BE2C (cell line): Measurements from ENCODE around the gene FBP1.

Experiments
- DNase-seq: peaks from one replicate; pipeline ENCODE4 v3.0.0-alpha.2; 2020
- H3K27me3 ChIP-seq: fragments of 250-450 bp; sonication (Bioruptor Pico); 2 replicates; pipeline ENCODE4 v1.5.1; 2020; ENCODE audit warnings: mild to moderate bottlenecking
- H3K36me3 ChIP-seq: fragments of 250-450 bp; sonication (Bioruptor Pico); 2 replicates; pipeline ENCODE4 v1.5.1; 2020; ENCODE audit warnings: mild to moderate bottlenecking
- H3K4me1 ChIP-seq: fragments of 250-450 bp; sonication (Bioruptor Pico); 2 replicates; pipeline ENCODE4 v1.5.1; 2020
- H3K4me3 ChIP-seq: 2 replicates; pipeline ENCODE4 v1.5.1; 2011; ENCODE audit warnings: low read depth, low read length
- H3K9me3 ChIP-seq: fragments of 250-450 bp; sonication (Bioruptor Pico); 2 replicates; pipeline ENCODE4 v1.5.1; 2020
- TF ChIP-seq, protein P1 (sequence below): IDR thresholded peaks from 2 replicates; pipeline ENCODE4 v1.5.1; 2012; ENCODE audit warnings: mild to moderate bottlenecking, low read depth, low read length

Gene FBP1

GRCh38 chr9:94630833-94631232 is 8.5 kb downstream of the FBP1 start:
- no peaks in the 10 kb centered on the region for H3K36me3 ChIP-seq
- peaks cover 7% of the 10 kb centered on the region; the same call in 1 of the 2 replicates for H3K4me1 ChIP-seq
- no peak for DNase-seq
- no peaks in the 10 kb centered on the region for H3K27me3 ChIP-seq
- no peaks in the 10 kb centered on the region for H3K9me3 ChIP-seq
- no peak overlapping the region for H3K4me3 ChIP-seq
- TF ChIP-seq, protein P1, sequence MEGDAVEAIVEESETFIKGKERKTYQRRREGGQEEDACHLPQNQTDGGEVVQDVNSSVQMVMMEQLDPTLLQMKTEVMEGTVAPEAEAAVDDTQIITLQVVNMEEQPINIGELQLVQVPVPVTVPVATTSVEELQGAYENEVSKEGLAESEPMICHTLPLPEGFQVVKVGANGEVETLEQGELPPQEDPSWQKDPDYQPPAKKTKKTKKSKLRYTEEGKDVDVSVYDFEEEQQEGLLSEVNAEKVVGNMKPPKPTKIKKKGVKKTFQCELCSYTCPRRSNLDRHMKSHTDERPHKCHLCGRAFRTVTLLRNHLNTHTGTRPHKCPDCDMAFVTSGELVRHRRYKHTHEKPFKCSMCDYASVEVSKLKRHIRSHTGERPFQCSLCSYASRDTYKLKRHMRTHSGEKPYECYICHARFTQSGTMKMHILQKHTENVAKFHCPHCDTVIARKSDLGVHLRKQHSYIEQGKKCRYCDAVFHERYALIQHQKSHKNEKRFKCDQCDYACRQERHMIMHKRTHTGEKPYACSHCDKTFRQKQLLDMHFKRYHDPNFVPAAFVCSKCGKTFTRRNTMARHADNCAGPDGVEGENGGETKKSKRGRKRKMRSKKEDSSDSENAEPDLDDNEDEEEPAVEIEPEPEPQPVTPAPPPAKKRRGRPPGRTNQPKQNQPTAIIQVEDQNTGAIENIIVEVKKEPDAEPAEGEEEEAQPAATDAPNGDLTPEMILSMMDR: no peak

DNA sequence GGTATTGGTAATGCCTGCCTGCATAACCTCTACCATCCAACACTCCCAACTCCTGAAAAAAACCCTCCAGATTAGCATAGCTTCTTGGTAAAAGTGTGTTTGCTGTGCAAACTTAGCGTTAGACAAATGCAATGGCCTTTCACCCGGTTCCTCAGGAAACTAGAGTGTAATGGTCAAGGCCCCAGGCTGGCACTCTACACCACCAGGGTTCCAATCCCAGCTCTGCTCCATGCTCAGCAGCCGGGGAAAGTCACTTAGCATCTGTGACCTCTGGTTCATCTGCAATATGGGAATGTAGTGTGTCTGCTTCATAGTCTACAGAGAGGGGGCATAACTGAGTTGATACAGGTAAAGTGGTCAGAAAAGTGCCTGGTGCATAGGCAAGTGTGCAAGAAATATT is 9.0 kb downstream of the FBP1 start:
- Histone ChIP-seq H3K36me3 (no peaks in the 10 kb centered on the region), H3K4me3 (no peak overlapping the region), H3K9me3 (no peaks in the 10 kb centered on the region), H3K4me1 (peaks cover 7% of the 10 kb centered on the region; the same call in 1 of the 2 replicates), H3K27me3 (no peaks in the 10 kb centered on the region)
- TF ChIP-seq, protein P1: no peak
- no peak for DNase-seq

GRCh38 chr9:94627287-94627686 is 12.0 kb downstream of the FBP1 start:
- DNase-seq: no peak
- H3K4me1 ChIP-seq: peaks cover under 1% of the 10 kb centered on the region; the same call in 1 of the 2 replicates
- no peaks in the 10 kb centered on the region for H3K36me3 ChIP-seq
- H3K9me3 ChIP-seq: no peaks in the 10 kb centered on the region
- H3K4me3 ChIP-seq: no peak overlapping the region
- TF ChIP-seq, protein P1: no peak
- no peaks in the 10 kb centered on the region for H3K27me3 ChIP-seq

- DNase-seq: no peak
- Histone ChIP-seq H3K27me3 (no peaks in the 10 kb centered on the region), H3K4me3 (no peak overlapping the region), H3K36me3 (no peaks in the 10 kb centered on the region), H3K9me3 (no peaks in the 10 kb centered on the region), H3K4me1 (no peaks in the 10 kb centered on the region)
- TF ChIP-seq, protein P1: no peak
These were observed 13.5 kb downstream of the FBP1 start for GRCh38 chr9:94625835-94626234.

DNA sequence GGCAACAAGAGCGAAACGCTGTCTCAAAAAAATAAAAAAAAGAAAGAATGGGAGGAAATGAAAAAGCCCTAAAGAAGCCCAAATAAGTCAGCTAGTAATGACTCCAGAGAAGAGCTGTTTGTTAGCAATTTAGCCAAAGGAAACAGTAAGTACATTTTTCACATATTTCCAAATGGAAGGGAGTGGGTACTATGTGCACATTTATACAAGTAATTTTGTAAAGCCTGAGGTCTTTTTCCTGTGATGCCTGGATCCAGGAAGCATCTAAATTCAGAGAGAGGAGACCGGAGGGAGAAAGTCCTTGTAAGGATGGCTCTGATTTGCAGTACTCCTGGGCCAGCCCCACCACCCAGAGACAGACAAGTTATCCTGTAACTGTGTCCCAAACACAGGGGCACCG is 14.7 kb downstream of the FBP1 start:
- H3K4me1 ChIP-seq: no peaks in the 10 kb centered on the region
- DNase-seq: no peak
- TF ChIP-seq, protein P1: no peak
- H3K27me3 ChIP-seq: no peaks in the 10 kb centered on the region
- H3K9me3 ChIP-seq: no peaks in the 10 kb centered on the region
- H3K36me3 ChIP-seq: no peaks in the 10 kb centered on the region
- H3K4me3 ChIP-seq: no peak overlapping the region

DNA sequence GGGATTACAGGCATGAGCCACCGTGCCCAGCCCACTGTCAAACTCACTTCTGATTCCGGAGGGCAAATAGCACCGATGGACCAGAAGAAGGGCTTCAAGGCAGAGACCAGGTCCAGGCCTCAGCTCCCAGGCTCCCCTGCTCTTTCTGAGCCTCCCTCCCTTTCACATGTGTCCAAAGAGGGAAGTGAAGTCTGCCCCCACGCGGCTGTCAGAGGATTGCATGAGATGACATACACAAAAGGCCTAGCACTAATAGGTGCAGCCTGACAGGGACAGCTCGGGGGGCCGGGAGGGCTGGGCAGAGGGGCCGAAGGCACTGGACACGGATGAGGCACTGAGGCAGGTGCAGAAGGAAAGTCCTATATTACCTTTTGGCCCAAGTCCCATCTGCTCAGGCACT is 16.1 kb downstream of the FBP1 start:
- Histone ChIP-seq H3K27me3 (no peaks in the 10 kb centered on the region), H3K4me3 (no peak overlapping the region), H3K36me3 (no peaks in the 10 kb centered on the region), H3K9me3 (no peaks in the 10 kb centered on the region), H3K4me1 (no peaks in the 10 kb centered on the region)
- TF ChIP-seq, protein P1: peak; percentile 75
- peak; percentile 78 for DNase-seq
